Gastroesophageal sphincter (tissue), 4 donors: ENCODE data around the gene IFTAP. TPM values are rescaled to one million over a fixed set of nuclear protein-coding genes. Genes with fewer than 3 reads are reported as not detected.

ENCODE experiments used
- ATAC-seq: fragments of 150-250 bp; one replicate; pipeline ENCODE4 v1.9.1; 2016; ENCODE audit warnings: mild to moderate bottlenecking, moderate library complexity
- H3K27ac ChIP-seq, 4 donors: fragments of 200-600 bp; sonication (generic) in 3 of 4; 1 replicate in 3 of 4; 2 replicates in 1 of 4; pipeline ENCODE4 v1.5.1; 2016 to 2019
- H3K27me3 ChIP-seq: fragments of 200-600 bp; sonication (generic); one replicate; pipeline ENCODE4 v1.5.1; 2019
- H3K36me3 ChIP-seq, 2 donors: fragments of 200-600 bp; sonication (generic); one replicate each; pipeline ENCODE4 v1.5.1; 2019; ENCODE audit warnings: control low read depth in 1 of 2
- H3K4me1 ChIP-seq, 3 donors: fragments of 200-600 bp; sonication (generic); 1 replicate in 2 of 3; 2 replicates in 1 of 3; pipeline ENCODE4 v1.5.1; 2016 to 2019; ENCODE audit warnings: control low read depth in 2 of 3
- H3K4me3 ChIP-seq, 2 donors: fragments of 200-600 bp; sonication (generic); one replicate each; pipeline ENCODE4 v1.5.1; 2019; ENCODE audit warnings: mild to moderate bottlenecking in 1 of 2, moderate library complexity in 1 of 2
- H3K9me3 ChIP-seq, 3 donors: fragments of 200-600 bp; sonication (generic); one replicate each; pipeline ENCODE4 v1.5.1; 2017 to 2019; ENCODE audit warnings: control low read depth in 2 of 3
- EP300 ChIP-seq: sonication (generic); formaldehyde crosslinking; IDR thresholded peaks from one replicate; pipeline ENCODE4 v1.6.1; 2017; ENCODE audit warnings: antibody characterized with exemption, mild to moderate bottlenecking
- POLR2A ChIP-seq, 2 donors: fragments of 450-650 bp; IDR thresholded peaks; one replicate each; pipeline ENCODE4 v1.6.1; 2017; ENCODE audit warnings: antibody characterized with exemption in 2 of 2, mild to moderate bottlenecking in 2 of 2, moderate library complexity in 1 of 2
- POLR2AphosphoS5 ChIP-seq: sonication (generic); formaldehyde crosslinking; IDR thresholded peaks from one replicate; pipeline ENCODE4 v1.6.1; 2017; ENCODE audit warnings: antibody characterized with exemption
- WGBS, 2 donors: methylation state at CpG; one replicate each; pipeline ENCODE4 v1.1.5; 2018; ENCODE audit warnings: low coverage in 1 of 2; 5-methylcytosine and 5-hydroxymethylcytosine counted together
- total RNA-seq, 4 donors: library from RNA; depleted of rRNA; stranded (reverse); fragments of >200 nt; gene quantifications; one replicate each; pipeline ENCODE4 v1.1.0, GENCODE V29; 2016
- TF ChIP-seq, protein P1 (sequence below), 4 experiments: fragments of 200-600 bp in 2 of 4; fragments of 450-650 bp in 2 of 4; sonication (generic) in 1 of 4; IDR thresholded peaks; one replicate each; pipeline ENCODE4 v1.5.1; 2017 to 2019; ENCODE audit warnings: antibody characterized with exemption in 4 of 4, mild to moderate bottlenecking in 2 of 4, moderate library complexity in 2 of 4

The IFTAP gene
- total RNA-seq, 4 donors from 2014 or later, result 24.8 to 44.5 (median 33.2) TPM

DNA sequence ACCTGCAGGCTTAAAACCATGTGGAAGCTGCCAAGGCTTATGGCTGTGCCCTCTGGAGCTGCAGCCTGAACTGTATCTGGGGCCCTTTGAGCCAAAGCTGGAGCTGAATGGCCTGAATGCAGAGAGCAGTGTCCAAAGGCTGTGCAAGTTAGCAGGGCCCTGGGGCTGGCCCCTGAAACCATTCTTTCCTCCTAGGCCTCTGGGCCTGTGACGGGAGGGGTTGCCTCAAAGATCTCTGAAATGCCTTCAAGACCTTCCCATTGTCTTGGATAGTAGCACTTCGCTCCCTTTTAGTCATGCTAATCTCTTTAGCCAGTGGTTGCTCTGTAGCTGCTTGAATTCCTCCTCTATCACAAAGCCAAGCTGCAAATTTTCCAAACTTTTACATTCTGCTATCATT lies 12.8 kb upstream of the IFTAP start:
- TF ChIP-seq POLR2A (IDR thresholded peaks at IDR 0.05), result no peak
- TF ChIP-seq EP300, result no peak
- no peak for TF ChIP-seq POLR2AphosphoS5
- 55 to 100% methylated on average over 1 of the region's 2 CpGs for WGBS, 2 donors
- Histone ChIP-seq H3K9me3 (no peaks in the 10 kb centered on the region), H3K4me3 (no peak overlapping the region), H3K27ac (no peak overlapping the region), H3K4me1 (peaks cover 0 to 18% (median 4%) of the 10 kb centered on the region in 3 donors), H3K27me3 (no peaks in the 10 kb centered on the region), H3K36me3 (no peaks in the 10 kb centered on the region)
- ATAC-seq, result no peak

DNA sequence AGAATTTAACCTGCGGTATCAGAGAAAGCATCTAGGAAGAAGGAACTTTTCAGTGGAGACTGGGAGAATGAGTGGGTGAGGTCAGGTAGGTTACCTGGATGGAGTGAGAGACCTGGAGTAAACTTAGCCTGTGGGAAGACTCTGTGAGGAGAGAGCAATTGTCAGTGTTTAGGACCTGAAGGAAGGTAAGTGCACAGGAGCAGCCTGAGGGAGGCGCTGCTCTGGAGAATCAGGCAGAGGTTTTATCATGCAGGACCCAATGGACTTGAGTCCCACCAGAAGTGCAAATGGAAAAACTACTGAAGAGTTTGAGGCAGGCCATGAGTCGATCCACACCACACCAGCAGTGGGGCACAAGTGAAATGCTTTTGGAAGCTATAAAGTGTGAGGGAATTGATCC lies 10.6 kb upstream of the IFTAP start:
- WGBS, 2 donors, result 59 to 100% methylated on average over 1 to 3 of the region's 3 CpGs
- no peaks in the 10 kb centered on the region for H3K27me3 ChIP-seq

DNA sequence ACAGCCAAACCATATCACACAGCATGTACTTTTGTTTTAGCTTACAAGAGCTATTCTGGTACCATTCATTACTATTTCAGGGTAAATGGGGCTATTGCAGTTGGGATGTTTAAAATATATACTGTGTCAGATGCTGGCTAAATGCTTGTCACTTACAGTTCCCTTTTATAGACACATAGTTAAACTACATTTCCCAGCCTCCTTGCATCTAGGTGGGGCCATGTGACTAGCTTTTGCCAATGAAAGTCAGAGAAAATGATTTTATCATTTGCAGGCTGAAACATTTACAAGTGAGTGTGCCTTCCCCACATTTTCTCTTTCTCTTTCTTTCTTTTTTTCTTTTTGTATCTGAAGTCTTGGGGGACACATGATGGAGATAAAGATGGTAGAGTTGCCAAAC lies 7.8 kb upstream of the IFTAP start:
- no peak overlapping the region for H3K4me3 ChIP-seq
- no peaks in the 10 kb centered on the region for H3K27me3 ChIP-seq
- no peak for ATAC-seq
- TF ChIP-seq, protein P1, sequence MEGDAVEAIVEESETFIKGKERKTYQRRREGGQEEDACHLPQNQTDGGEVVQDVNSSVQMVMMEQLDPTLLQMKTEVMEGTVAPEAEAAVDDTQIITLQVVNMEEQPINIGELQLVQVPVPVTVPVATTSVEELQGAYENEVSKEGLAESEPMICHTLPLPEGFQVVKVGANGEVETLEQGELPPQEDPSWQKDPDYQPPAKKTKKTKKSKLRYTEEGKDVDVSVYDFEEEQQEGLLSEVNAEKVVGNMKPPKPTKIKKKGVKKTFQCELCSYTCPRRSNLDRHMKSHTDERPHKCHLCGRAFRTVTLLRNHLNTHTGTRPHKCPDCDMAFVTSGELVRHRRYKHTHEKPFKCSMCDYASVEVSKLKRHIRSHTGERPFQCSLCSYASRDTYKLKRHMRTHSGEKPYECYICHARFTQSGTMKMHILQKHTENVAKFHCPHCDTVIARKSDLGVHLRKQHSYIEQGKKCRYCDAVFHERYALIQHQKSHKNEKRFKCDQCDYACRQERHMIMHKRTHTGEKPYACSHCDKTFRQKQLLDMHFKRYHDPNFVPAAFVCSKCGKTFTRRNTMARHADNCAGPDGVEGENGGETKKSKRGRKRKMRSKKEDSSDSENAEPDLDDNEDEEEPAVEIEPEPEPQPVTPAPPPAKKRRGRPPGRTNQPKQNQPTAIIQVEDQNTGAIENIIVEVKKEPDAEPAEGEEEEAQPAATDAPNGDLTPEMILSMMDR (IDR thresholded peaks at IDR 0.05), result no peak
- no peak for TF ChIP-seq POLR2AphosphoS5
- no peak for TF ChIP-seq EP300
- no peaks in the 10 kb centered on the region for H3K36me3 ChIP-seq
- no peaks in the 10 kb centered on the region for H3K9me3 ChIP-seq
- H3K4me1 ChIP-seq, result no peaks in the 10 kb centered on the region
- no peak overlapping the region for H3K27ac ChIP-seq

More for the DNA sequence above, 10.6 kb upstream of the IFTAP start:
- Histone ChIP-seq H3K27ac (no peak overlapping the region), H3K4me1 (peaks cover 0 to under 1% (median 0%) of the 10 kb centered on the region in 3 donors), H3K36me3 (no peaks in the 10 kb centered on the region), H3K4me3 (no peak overlapping the region), H3K9me3 (no peaks in the 10 kb centered on the region)
- TF ChIP-seq, protein P1 (IDR thresholded peaks at IDR 0.05), result no peak
- no peak for TF ChIP-seq EP300
- TF ChIP-seq POLR2A (IDR thresholded peaks at IDR 0.05), result no peak
- TF ChIP-seq POLR2AphosphoS5, result no peak
- ATAC-seq, result no peak

DNA sequence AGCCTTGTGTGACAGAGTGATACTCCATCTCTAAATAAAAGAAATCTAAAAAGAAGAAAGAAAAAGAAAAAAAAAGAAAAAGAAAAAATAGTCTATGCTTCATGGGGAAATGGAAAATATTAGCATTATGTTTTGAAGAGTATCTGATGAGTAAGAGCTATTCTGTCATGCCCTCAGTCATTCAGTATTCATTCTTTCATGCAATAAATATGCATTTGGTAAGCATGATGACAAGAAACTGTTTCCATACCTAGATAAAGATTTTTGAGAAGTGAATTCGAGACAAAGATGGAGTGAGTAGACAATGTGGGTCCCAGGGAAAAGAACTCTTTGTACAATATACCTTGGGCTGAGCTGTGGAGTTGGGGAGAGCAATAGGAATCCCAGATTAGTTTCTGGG lies 6.2 kb upstream of the IFTAP start:
- 25 to 63% methylated on average over 1 of the region's 1 CpG for WGBS, 2 donors
- no peak for ATAC-seq
- TF ChIP-seq EP300 (no peak), POLR2A (IDR thresholded peaks at IDR 0.05) (no peak), POLR2AphosphoS5 (no peak)
- TF ChIP-seq, protein P1 (IDR thresholded peaks at IDR 0.05), result no peak
- no peaks in the 10 kb centered on the region for H3K9me3 ChIP-seq
- no peaks in the 10 kb centered on the region for H3K4me1 ChIP-seq
- H3K4me3 ChIP-seq, result no peak overlapping the region
- H3K36me3 ChIP-seq, result no peaks in the 10 kb centered on the region
- no peak overlapping the region for H3K27ac ChIP-seq
- peaks cover 6% of the 10 kb centered on the region for H3K27me3 ChIP-seq

DNA sequence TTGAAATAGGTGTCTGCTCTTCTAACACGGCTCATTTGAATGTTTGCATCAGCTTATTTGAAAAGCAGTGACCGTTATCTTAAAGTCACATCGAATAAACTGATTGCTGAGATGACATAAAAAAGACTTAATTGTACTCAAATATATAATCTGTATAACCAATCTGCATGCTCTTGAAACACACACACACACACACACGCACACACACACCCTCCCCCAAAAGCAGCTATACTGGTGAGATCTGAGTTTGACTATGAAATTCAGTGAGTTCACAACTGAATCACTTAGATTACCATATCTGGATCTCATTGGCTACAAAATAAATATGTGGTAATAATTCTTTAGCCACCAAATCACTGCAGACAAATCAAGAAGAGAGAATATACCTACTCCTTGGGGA lies 3.8 kb upstream of the IFTAP start:
- H3K27me3 ChIP-seq, result peaks cover 6% of the 10 kb centered on the region
- no peak for ATAC-seq
- no peak overlapping the region for H3K4me3 ChIP-seq
- no peaks in the 10 kb centered on the region for H3K9me3 ChIP-seq
- no peak overlapping the region for H3K27ac ChIP-seq
- 67% methylated on average over 4 of the region's 4 CpGs for WGBS, 2 donors
- H3K36me3 ChIP-seq, result no peaks in the 10 kb centered on the region
- TF ChIP-seq EP300 (no peak), POLR2AphosphoS5 (no peak), POLR2A (IDR thresholded peaks at IDR 0.05) (no peak)
- TF ChIP-seq, protein P1 (IDR thresholded peaks at IDR 0.05), result no peak
- H3K4me1 ChIP-seq, result peaks cover 0 to 7% (median 1%) of the 10 kb centered on the region in 3 donors
